ENCODE results near the gene BRI3BP. TPM values are rescaled to one million over a fixed set of nuclear protein-coding genes. Genes with fewer than 3 reads are reported as not detected.
A peak's percentile ranks its signal among the peaks of the same experiment; 100 is the strongest.

Gene BRI3BP
- total RNA-seq, 1 donor from 2014 or later = 1.5 TPM

DNA sequence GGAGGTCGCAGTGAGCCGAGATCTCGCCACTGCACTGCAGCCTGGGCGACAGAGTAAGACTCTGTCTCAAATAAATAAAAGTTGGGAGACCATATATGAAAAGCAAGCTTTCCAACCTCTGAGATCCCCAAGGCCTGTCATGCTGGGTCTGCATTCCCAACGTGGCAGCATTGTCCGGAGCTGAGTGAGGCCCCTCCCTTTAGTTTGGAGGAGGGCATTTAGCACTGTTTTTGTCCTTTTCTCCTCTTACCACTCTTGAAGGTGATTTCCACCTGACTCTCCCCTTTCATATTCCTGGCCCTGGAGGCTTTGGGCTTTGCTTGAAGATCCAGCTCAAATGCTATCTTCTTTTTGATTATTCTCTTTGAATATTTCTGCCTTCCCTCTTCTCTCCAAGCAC lies 74.9 kb downstream of the BRI3BP start:
- no peaks in the 10 kb centered on the region for H3K36me3 Mint-ChIP-seq (ENCODE audit: unreplicated experiment)
- peak overlapping the region; percentile 48 for H3K4me3 Mint-ChIP-seq (ENCODE audit: unreplicated experiment)
- peaks cover 6% of the 10 kb centered on the region for H3K9me3 Mint-ChIP-seq (ENCODE audit: unreplicated experiment)
- DNase-seq = no peak
- no peak overlapping the region for H3K27ac Mint-ChIP-seq (ENCODE audit: unreplicated experiment)
- TF ChIP-seq, protein P1, sequence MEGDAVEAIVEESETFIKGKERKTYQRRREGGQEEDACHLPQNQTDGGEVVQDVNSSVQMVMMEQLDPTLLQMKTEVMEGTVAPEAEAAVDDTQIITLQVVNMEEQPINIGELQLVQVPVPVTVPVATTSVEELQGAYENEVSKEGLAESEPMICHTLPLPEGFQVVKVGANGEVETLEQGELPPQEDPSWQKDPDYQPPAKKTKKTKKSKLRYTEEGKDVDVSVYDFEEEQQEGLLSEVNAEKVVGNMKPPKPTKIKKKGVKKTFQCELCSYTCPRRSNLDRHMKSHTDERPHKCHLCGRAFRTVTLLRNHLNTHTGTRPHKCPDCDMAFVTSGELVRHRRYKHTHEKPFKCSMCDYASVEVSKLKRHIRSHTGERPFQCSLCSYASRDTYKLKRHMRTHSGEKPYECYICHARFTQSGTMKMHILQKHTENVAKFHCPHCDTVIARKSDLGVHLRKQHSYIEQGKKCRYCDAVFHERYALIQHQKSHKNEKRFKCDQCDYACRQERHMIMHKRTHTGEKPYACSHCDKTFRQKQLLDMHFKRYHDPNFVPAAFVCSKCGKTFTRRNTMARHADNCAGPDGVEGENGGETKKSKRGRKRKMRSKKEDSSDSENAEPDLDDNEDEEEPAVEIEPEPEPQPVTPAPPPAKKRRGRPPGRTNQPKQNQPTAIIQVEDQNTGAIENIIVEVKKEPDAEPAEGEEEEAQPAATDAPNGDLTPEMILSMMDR (IDR thresholded peaks at IDR 0.05; ENCODE audit: partially characterized antibody, unreplicated experiment) = no peak
- peaks cover 8% of the 10 kb centered on the region for H3K27me3 Mint-ChIP-seq (ENCODE audit: unreplicated experiment)
- H3K4me1 Mint-ChIP-seq (ENCODE audit: low read depth, unreplicated experiment) = peaks cover 16% of the 10 kb centered on the region

DNA sequence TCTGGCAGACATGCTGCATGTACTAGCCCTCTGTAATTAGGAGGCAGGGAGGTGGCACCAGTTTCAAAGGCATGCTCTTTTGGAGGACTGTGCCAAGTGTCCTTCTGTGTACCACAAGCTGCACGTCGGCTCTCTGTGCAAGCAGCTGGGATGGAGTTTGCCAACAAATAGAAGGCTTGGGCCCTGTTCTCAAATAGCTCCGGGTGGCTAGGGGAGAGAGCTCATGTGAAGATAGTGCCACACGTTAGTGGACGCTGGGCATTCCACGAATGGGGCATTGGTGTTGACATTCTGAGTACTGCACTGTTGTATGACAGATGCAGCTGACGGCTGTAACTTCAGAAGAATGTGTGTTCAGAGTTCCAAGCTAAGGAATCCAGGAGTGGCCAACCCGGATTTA lies 76.2 kb downstream of the BRI3BP start:
- no peak overlapping the region for H3K27ac Mint-ChIP-seq (ENCODE audit: unreplicated experiment)
- H3K4me3 Mint-ChIP-seq (ENCODE audit: unreplicated experiment) = no peak overlapping the region
- H3K27me3 Mint-ChIP-seq (ENCODE audit: unreplicated experiment) = peaks cover 8% of the 10 kb centered on the region
- peaks cover 16% of the 10 kb centered on the region for H3K4me1 Mint-ChIP-seq (ENCODE audit: low read depth, unreplicated experiment)
- TF ChIP-seq, protein P1 (IDR thresholded peaks at IDR 0.05; ENCODE audit: partially characterized antibody, unreplicated experiment) = no peak
- DNase-seq = no peak
- H3K9me3 Mint-ChIP-seq (ENCODE audit: unreplicated experiment) = peaks cover 5% of the 10 kb centered on the region
- no peaks in the 10 kb centered on the region for H3K36me3 Mint-ChIP-seq (ENCODE audit: unreplicated experiment)

DNA sequence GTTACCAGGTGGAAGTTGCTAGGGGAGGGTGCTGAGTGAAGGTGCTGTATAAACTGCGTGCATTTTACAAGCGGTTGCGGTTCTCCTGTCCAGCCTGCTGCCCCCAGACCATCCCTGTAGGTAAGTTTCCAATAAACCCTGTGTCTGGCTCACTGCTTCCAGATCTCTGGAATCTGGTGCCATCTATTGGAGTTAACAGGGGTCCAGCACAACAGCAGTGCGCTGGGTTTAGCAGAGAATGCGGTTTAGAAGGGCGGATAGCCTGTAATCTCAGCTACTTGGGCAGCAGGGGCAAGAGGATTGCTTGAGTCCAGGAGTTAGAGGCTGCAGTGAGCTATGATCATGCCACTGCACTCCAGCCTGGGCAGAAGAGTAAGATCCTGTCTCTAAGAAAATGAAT lies 76.7 kb downstream of the BRI3BP start:
- TF ChIP-seq, protein P1 (IDR thresholded peaks at IDR 0.05; ENCODE audit: partially characterized antibody, unreplicated experiment) = no peak
- H3K36me3 Mint-ChIP-seq (ENCODE audit: unreplicated experiment) = no peaks in the 10 kb centered on the region
- H3K27ac Mint-ChIP-seq (ENCODE audit: unreplicated experiment) = no peak overlapping the region
- peaks cover 5% of the 10 kb centered on the region for H3K9me3 Mint-ChIP-seq (ENCODE audit: unreplicated experiment)
- no peak for DNase-seq
- no peak overlapping the region for H3K4me3 Mint-ChIP-seq (ENCODE audit: unreplicated experiment)
- peaks cover 16% of the 10 kb centered on the region for H3K4me1 Mint-ChIP-seq (ENCODE audit: low read depth, unreplicated experiment)
- H3K27me3 Mint-ChIP-seq (ENCODE audit: unreplicated experiment) = peaks cover 8% of the 10 kb centered on the region

DNA sequence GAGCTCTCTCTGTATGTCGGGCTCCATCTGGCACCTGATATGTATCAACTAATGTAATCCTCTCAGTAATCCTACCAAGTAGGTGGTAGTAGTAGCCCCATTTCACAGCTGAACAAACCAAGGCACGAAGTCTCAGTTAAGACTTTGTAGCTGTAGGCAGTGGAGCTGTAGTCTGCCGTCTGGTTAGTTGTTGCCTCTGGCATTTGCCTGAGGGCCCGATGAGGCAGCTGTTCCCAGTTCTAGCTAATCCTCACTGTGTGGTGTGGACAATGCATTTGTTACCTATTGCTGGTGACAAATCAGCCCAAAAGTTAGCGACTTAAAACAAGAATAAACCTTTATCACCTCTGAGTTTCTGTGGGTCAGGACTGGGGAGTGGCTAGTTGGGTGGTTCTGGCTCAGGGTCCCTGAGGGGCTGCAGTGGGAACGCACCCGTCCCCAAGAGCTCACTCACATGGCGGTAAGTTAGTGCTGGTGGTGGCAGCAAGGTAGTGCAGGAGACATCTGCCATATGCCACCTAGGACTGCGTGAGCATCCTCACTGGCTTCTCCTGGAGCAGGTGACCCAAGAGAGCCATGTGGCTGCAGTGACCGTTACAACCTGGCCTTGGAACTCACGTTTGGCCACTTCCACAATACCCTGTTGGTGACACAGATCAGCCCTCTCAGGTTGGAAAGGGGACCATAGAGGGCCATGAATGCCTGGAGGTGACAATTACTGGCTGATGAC lies 77.4 kb downstream of the BRI3BP start:
- no peak overlapping the region for H3K4me3 Mint-ChIP-seq (ENCODE audit: unreplicated experiment)
- TF ChIP-seq, protein P1 (IDR thresholded peaks at IDR 0.05; ENCODE audit: partially characterized antibody, unreplicated experiment) = no peak
- no peaks in the 10 kb centered on the region for H3K36me3 Mint-ChIP-seq (ENCODE audit: unreplicated experiment)
- H3K4me1 Mint-ChIP-seq (ENCODE audit: low read depth, unreplicated experiment) = peaks cover 16% of the 10 kb centered on the region
- H3K9me3 Mint-ChIP-seq (ENCODE audit: unreplicated experiment) = peaks cover 5% of the 10 kb centered on the region
- peaks cover 8% of the 10 kb centered on the region for H3K27me3 Mint-ChIP-seq (ENCODE audit: unreplicated experiment)
- no peak overlapping the region for H3K27ac Mint-ChIP-seq (ENCODE audit: unreplicated experiment)
- DNase-seq = no peak

DNA sequence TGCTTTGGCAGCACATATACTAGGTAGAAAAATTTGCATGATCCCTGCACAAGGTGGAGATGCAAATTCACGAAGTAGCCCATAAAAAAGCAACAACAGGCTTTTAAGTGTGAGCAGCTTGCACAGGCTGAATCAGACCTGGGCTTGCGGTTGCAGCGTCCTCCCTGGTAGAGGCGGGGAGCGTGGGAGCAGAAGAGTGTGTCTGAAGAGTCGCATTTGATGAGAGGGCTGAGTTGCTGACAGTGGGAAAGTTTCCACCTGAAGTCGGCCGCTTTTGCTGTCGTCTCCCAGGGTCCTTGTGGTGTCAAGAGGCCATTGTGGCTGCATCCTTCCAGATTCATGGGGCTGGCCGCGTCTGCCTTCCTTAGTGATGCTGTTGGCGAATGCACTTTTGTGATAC lies 78.0 kb downstream of the BRI3BP start:
- TF ChIP-seq, protein P1 (IDR thresholded peaks at IDR 0.05; ENCODE audit: partially characterized antibody, unreplicated experiment) = no peak
- no peak for DNase-seq
- Mint-ChIP-seq H3K4me3 (ENCODE audit: unreplicated experiment) (no peak overlapping the region), H3K9me3 (ENCODE audit: unreplicated experiment) (peaks cover 5% of the 10 kb centered on the region), H3K27ac (ENCODE audit: unreplicated experiment) (no peak overlapping the region), H3K27me3 (ENCODE audit: unreplicated experiment) (peaks cover 4% of the 10 kb centered on the region), H3K4me1 (ENCODE audit: low read depth, unreplicated experiment) (peaks cover 16% of the 10 kb centered on the region), H3K36me3 (ENCODE audit: unreplicated experiment) (peaks cover 5% of the 10 kb centered on the region)
